Gastroesophageal sphincter (tissue), 3 donors: ENCODE results near the gene LINGO4.

Experiments used
- CTCF ChIP-seq, 4 experiments: fragments of 200-600 bp in 2 of 4; fragments of 450-650 bp in 2 of 4; sonication (generic) in 1 of 4; IDR thresholded peaks; one replicate each; pipeline ENCODE4 v1.5.1; 2017 to 2019; ENCODE audit warnings: antibody characterized with exemption in 4 of 4, mild to moderate bottlenecking in 2 of 4, moderate library complexity in 2 of 4
- POLR2A ChIP-seq, 2 donors: fragments of 450-650 bp; IDR thresholded peaks; one replicate each; pipeline ENCODE4 v1.6.1; 2017; ENCODE audit warnings: antibody characterized with exemption in 2 of 2, mild to moderate bottlenecking in 2 of 2, moderate library complexity in 1 of 2

GRCh38 chr1:151807766-151808165 lies 2.5 kb upstream of the LINGO4 start:
- no peak for TF ChIP-seq POLR2A (IDR thresholded peaks at IDR 0.05)
- no peak for TF ChIP-seq CTCF (IDR thresholded peaks at IDR 0.05)
